HG02885 (cell line): ENCODE data around the gene RHOH.

Experiments
- ATAC-seq: cut with Tn5 transposase; IDR thresholded peaks from one replicate; pipeline ENCODE4 v1.9.1; 2021; ENCODE audit warnings: mild to moderate bottlenecking; ENCODE audit not compliant: unreplicated experiment, poor library complexity

The RHOH gene

DNA sequence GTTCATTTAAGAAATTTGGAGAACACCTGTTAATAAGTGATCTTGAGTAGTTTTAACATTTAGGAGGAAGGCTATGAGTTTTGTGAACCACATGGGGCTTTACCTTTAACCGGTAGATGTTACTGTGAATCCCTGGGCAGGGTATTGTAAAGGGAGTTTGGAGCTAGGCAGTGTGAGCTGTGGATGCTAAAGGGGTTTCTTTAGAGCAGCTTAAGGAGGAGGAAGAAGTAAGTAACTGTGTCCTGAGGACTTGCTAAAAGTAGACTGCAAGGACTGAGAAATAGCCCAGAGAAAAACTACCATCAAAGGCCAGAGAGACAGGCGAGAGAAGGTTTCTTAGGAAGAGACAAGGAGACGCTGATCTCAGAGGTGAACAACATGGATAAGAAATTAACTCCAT lies 5.6 kb downstream of the RHOH start:
- ATAC-seq = no peak

DNA sequence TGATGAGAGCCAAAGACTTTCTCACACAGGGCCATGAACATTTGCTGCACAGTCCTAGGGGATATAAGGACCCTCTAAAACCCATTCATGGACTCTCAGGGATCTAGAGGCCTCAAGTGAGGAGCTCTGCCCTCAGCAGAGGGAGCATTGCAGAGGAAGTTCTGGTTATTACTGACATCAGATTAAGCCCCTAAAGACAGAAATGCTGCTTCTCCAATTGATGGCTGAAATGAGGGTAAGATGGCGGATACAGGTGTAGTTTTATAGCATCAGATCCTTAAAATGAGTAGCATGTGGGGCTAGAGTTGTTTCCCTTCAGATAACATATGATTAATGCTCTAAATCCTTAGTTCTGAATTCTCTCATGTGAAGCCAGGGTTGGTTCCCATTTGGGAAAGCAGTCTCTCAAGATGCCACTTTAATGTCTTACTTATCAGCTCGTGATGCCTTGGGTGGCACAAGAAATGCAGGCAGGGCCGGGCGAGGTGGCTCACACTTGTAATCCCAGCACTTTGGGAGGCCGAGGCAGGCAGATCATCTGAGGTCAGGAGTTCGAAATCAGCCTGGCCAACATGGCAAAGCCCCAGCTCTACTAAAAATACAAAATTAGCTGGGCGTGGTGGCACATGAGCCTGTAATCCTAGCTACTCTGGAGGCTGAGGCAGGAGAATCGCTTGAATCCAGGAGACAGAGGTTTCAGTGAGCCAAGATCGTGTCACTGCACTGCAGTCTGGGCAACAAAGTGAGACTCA lies 7.9 kb downstream of the RHOH start:
- ATAC-seq = no peak

DNA sequence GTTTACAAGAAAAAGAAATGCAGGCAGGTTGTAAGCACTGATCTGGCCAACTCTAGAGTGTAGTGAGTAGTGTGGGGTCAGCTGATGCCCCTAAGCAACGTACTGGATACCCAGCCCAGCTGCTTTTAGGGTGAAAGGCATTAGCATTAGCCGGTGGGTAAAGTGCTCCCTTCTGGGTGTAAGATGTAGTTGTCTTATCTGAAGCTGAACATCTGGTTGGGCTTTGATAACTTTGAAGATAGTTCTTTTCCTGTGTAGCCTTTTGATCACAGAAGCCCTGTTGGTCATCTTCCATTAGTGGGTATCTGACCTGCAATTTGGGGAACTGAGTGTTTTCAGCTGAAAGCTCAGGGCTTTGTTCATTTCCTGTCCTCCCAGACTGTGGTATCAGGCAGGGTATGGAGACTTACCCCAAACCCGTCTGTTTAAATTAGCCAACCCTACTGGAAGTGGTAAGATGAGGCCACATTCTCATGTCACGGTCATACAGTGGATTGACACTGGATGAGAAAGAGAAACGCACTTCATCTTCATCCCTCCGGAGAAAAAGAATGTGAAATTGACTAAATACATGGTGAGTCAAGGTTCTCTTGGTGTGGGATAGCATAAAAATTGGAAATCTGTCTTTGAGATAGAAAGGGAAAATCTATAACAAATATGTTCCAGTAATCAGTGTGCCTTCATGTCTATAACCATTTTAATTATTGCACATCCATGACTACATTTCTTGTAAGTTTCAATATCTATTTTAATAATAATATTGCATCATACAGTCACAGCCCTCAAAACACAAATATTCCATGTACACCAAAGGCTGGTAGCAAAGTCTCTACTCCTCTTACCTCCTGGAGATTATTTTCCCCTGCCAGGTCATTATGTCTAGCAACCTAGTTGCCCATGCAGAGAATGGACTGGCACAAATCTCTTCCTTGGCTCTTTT lies 8.7 kb downstream of the RHOH start:
- peak; percentile 69 for ATAC-seq

DNA sequence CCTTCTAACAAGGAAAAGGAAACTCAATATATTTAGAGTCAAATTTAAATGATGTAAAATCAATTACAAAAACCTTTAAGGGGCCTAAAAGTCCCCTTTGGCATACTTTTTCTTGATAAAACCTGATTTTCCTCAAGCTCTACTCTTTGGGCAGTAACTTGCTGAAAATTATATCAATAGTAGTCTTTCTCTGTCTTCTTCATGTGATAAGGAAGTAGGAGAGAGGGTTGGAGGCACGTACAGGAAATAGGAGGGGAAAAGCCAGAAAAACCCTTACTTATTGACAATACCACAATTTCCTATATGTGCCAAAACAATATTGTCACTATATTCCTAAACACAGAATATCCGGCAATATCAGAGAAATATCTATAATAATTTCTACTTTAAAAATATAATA lies 9.6 kb downstream of the RHOH start:
- no peak for ATAC-seq

DNA sequence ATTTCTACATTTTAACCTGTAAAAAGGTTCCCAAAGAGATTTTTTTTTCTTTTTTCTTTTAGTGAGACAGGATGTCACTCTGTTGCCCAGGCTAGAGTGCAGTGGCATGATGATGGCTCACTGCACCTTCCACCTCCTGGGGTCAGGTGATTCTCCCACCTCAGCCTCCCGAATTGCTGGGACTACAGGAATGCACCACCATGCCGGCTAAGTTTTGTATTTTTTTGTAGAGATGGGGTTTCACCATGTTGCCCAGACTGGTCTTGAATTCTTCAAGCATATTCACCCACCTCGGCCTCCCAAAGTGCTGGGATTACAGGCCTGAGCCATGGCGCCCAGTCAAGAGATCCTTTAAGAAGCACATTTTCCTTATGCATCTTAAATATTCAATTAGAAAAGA lies 12.6 kb downstream of the RHOH start:
- no peak for ATAC-seq

DNA sequence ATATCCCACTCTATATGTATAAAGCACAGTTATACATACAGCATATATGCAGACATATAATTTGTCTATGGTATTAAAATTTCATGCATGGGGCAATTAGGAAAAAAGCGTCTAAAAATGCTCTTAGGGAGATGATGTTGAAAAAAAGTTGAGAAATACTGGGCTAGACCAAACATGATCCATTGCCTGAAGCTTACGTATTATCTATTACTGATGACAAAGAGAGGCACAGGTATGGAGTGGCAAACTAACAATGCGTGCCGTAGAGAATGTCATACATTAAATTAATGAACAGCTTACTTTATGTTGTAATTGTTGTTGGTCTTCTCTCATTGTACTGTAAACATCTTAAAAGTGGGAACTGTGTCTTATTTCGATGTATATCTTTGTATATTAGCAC lies 13.9 kb downstream of the RHOH start:
- no peak for ATAC-seq

DNA sequence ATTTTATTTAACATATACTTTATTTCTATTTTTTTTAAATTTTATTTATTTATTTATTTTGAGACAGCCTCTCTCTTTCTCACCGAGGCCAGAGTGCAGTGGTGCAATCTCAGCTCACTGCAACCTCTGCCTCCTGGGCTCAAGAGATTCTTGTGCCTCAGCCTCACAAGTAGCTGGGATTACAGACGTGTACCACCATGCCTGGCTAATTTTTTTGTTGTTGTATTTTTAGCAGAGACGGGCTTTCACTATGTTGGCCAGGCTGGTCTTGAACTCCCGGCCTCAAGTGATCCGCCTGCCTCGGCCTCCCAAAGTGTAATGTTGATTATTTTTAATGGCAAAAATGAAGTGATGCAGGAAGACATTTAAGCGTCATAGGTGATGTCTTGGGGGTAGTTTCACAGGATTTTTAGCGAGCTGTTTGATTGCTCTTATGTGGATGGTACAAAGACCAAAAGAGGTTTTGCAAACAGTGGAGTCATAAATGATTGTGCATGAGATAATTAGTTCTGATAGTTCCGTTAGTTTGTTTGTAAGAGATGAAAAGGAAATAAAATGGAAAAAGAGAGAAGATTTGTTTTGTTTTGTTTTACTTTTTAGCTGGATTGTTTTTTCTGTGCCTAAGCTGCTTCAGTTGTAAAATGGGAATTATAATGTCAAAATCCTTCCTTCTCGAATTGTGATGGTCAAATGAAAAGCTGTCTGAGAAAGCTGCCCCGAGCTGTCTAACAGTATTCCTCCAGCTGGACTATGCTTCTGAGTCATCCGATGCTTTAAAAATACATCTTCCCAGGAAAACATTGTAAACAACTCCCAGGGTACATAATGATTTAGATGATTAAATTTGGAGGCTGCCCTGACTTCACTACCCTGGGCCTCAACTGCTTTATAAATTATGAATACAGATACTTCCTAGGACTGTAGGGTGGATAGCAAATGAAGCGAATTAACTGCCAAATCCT lies 14.7 kb downstream of the RHOH start:
- ATAC-seq = no peak

DNA sequence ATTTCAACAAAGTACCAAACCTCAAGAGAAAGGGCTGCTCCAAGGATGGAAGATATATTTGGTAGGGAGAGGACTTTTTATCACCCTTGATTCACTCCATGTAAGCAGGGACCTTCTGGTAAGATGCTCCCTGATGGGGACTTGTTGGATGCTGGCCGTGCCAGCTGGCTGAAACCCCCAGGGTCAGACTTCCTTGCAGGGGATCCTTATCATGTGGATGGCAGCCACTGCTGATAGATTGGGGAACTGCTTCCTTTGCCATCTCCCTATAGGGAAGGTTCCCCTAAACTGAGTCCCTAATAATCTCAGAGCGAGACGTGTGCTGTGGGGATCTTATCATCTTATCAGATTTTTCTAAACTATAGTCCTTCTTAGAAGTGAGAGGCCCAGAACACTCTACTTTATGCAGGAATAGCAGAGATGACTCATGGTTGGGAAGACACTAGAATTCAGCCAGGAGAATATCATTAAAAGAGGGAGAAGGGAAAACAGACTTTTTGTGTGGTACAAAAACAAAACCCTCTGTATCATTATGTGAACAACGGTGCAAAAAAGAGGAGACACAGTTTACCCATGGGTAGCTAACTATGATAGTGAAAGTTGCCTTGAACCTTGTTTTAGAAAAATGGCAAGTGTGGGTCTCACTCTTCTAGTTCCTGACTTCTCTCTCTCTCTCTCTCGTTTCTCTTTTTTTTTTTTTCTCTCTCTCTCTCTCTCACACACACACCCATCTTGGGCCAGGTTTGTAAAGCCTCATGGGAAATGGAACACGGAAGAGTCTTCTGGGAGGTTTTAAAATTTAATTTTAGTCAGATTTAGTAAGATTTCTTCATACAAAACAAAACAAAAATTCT lies 16.1 kb downstream of the RHOH start:
- ATAC-seq = no peak

DNA sequence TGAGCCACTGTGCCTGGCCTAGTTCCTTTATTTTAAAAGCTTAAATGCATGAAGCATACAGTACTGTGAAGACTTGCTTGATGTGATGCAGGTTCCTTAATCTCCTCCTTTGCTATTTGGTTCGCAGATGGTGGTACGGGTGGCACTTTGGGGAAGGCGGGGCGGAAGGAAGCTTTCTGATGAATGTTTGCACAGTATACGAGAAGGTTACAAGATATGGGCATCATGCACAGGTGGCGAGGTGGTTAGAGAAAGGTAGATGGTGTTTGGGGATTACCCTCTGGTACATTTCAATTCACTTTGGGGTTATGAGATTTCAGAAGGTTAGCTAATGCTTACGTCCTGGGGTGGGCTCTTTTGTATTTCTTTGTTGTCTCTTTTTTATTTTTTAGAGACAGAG lies 17.2 kb downstream of the RHOH start:
- ATAC-seq = no peak

DNA sequence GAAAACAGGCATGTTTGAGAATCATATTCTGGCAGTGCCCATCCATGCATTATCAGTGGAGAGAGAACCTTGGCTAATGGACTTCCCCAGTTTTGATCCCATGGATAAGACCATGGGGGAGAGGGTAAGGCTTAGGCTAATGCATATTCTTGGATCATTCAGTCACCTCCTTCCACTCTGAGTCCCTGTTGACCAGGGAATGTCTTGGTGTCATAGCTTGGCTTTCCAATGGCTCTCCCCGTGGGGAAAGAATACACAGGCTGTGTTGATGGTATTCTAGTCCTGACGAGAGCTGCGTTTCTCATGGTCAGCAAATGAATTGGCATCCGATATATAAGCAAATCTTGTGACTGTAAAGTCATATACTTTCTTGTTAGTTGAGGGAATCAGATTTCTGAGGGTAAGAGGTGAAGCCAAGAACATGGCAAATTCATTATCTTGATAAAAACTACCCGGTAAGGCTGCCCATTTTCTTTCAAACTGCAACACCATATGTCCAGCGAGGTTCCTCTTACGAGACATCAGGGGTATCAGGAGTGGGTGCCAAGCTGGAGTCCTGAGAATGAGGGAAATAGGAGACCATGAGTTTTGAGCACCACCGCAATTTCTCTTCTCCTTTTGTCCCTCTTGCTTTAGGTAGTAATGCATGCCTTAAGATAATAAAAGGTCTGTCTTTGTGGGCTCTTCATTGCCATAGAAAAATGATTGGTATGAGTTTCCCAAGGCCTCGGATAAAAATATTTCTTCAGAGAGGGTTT lies 18.0 kb downstream of the RHOH start:
- no peak for ATAC-seq

DNA sequence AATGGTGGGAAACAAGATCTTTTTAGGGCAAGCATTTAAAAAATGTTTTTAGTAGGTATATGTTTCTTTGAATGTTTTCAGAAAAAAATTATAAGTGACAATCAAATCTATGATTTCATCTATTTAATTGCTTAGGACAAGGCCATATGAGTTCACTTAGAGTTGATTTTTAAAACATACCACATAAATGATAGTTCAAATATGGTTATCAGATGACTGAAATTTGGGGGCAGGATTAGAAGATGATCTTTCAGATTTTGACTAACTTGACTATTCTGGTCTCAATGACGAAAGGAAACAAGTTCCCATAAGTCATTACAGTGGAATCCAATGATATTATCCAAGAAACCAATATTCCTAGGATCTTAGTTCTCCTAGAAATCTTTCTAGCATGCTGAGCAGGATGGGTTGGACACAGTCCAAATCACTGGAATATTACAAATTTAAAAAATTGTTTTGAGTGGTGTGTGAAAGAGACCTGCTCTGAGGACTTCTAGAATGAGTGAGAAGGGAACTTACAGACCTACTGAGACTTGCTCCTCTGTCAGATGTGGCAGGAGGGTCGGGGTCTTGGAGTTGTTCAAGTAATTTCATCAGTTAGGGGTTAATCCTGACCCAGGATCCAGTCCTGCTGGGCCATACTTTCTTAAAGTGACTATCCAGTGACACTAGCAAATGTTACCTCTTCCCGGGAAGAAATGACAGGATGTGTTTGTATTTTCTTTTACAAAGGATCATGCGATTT lies 20.0 kb downstream of the RHOH start:
- ATAC-seq = no peak

DNA sequence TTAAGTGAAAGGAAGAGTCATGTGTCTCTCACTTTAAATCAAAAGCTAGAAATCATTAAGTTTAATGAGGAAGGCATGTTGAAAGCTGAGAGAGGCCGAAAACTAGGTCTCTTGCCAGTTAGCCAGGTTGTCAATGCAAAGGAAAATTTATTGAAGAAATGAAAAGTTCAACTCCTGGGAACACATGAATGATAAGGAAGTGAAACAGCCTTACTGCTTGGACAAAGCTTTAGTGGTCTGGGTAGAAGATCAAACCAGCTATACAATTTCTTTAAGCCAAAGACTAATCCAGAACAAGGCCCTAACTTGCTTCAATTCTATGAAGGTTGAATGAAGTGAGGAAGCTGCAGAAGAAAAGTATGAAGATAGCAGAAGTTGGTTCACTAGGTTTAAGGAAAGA lies 24.9 kb downstream of the RHOH start:
- ATAC-seq = no peak

DNA sequence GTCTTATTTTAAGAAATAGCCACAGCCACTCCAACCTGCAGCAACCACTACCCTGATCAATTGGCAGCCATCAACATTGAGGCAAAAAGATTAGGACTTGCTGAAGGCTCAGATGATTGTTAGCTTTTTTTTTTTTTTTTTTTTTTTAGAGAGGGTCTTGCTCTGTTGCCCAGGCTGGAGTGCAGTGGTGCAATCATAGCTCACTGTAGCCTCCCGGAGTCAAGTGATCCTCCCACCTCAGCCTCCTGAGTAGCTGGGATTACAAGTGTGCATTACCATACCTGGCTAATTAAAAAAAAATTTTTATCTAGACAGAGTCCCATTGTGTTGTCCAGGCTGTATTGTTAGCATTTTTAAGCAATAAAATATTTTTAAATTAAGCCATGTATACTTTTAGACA lies 26.5 kb downstream of the RHOH start:
- no peak for ATAC-seq

DNA sequence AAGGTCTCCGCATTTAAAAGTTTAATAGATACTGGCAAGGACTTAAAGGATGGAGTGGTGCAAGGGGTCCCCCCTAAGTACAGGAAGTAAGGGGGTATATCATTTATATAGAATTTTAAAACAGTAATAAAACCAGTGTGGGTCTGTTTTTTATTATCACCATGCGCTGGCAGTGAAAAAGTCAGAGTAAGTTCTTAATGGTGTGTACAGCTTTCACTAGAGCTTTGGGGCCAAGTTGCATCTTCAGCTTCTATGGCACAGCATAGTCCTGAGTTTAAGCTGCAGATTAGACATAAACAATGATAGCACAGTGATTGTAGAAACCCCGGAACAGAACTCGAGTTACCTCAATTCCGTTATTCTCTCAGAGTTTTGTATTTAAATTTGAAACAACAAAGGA lies 27.6 kb downstream of the RHOH start:
- no peak for ATAC-seq

DNA sequence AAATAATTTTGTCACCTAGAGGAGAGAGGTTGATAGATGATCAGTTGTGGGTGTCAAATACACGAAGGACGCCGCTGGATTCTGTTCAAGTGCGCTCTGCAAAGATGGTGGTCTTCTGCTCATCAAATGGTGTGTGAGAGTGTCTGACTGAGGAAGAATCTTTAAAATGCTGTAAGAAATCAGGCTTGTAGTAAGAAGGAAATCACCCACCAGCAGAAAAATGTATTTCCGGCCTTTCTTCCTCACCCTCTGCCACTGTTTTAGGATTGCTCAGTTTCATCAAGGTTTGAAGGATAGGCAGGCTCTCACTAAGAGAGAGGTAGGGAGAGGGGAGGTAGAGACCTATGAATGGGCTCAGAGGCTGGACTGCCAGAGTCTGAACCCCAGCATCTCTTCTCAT lies 28.7 kb downstream of the RHOH start:
- ATAC-seq = no peak

DNA sequence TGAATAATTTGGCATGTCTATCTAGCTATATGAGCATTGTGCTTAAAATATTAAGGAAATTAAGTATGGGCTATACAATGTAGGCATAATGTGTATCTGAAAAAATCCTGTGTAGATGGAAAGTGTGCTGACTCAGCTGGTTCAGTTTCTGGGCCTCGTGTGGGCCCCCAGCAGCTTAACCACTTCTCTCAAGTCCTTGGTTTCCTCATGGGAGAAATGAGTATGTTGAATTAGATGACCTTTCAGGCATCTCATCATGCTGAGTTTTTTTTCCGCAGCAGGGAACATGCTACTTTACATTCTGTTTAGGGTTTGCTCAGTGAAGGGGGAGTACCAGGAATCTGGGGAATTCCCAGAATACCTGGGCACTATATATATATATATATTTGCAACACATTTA lies 30.5 kb downstream of the RHOH start:
- ATAC-seq = peak; percentile 69

DNA sequence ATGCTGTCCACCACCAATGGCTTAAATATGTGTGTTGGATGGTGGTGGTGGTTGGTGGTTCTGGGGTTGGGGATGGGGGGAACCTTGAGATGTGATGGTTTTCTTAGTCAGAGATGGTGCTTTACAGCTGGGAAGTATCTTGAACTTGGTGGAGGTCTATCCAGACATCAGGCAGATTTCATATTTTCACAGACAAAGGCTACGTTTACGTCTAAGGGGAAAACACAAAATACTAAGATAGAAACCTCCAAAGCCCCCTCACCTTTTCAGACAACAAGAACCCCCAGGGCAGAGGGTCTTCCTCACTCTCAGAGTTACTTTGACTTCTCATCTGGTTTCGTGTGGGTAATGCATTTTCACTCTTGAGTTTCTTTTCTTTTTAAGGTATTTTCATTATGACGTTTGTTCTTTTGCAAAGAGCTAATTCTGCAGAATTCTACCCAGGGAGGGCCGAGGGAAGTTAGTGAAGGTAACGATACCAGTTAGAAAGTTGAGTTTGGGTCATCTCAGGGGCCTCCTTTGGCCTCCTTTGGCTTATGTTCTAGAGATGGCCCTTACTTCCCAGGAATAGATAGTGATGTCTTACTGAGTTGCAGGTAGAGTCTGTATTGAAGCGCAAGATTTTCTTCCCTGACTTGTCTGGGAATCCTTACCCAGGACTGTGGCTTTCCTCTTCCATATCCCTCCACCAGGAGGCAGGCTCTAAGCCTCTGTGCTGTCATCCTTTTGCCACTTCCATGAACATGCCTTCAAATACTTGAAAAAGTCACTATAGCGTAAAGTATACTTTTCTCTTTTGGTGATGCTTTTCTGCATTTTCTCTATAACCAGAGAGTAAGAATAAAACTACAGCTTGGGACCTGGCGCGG lies 31.9 kb downstream of the RHOH start:
- peak; percentile 58 for ATAC-seq
